Activated CD4-positive, CD25-positive, alpha-beta regulatory T cell treated with anti-CD3 and anti-CD28 coated beads, Interleukin-2, amount 50 U/mL, for 24 hours (primary cell): ENCODE data around the gene LIMCH1.
"Not testable (repeated sequence)": the region's sequence is repeated elsewhere in the genome, so short reads cannot be mapped to it uniquely, and the experiment has no call there.

Experiments used
- ATAC-seq, 2 donors: fragments of 150-1000 bp; cut with Tn5 transposase; one replicate each; pipeline ENCODE4 v1.10.0; 2021; ENCODE audit warnings: mild to moderate bottlenecking in 1 of 2, moderate library complexity in 1 of 2

Gene LIMCH1

GRCh38 chr4:41686893-41687292 is 148.9 kb downstream of the LIMCH1 start:
- no peak for ATAC-seq

GRCh38 chr4:41687971-41688370 is 150.0 kb downstream of the LIMCH1 start:
- ATAC-seq = no peak

- no peak for ATAC-seq
These were observed 154.9 kb downstream of the LIMCH1 start for GRCh38 chr4:41692717-41693345.

GRCh38 chr4:41693629-41694028 is 155.7 kb downstream of the LIMCH1 start:
- no peak for ATAC-seq

GRCh38 chr4:41696131-41696530 is 158.2 kb downstream of the LIMCH1 start:
- no peak for ATAC-seq

GRCh38 chr4:41696763-41697162 is 158.8 kb downstream of the LIMCH1 start:
- ATAC-seq = no peak

- no peak for ATAC-seq
These were observed 164.0 kb downstream of the LIMCH1 start for GRCh38 chr4:41701983-41702382.

- no peak for ATAC-seq
These were observed 164.8 kb downstream of the LIMCH1 start for GRCh38 chr4:41702770-41703169.

GRCh38 chr4:41703785-41704184 is 165.8 kb downstream of the LIMCH1 start:
- ATAC-seq = no peak

GRCh38 chr4:41709844-41710481 is 172.0 kb downstream of the LIMCH1 start:
- no peak for ATAC-seq

- ATAC-seq = not testable (repeated sequence)
These were observed 173.7 kb downstream of the LIMCH1 start for GRCh38 chr4:41711654-41712053.

- no peak for ATAC-seq
These were observed 174.5 kb downstream of the LIMCH1 start for GRCh38 chr4:41712425-41712824.

GRCh38 chr4:41713768-41714167 is 175.8 kb downstream of the LIMCH1 start:
- no peak for ATAC-seq

GRCh38 chr4:41714364-41715000 is 176.5 kb downstream of the LIMCH1 start:
- ATAC-seq = no peak

GRCh38 chr4:41715155-41715554 is 177.2 kb downstream of the LIMCH1 start:
- no peak for ATAC-seq

- ATAC-seq = no peak
These were observed 180.9 kb downstream of the LIMCH1 start for GRCh38 chr4:41718907-41719306.

GRCh38 chr4:41719417-41719816 is 181.5 kb downstream of the LIMCH1 start:
- ATAC-seq = no peak

- no peak for ATAC-seq
These were observed 184.2 kb downstream of the LIMCH1 start for GRCh38 chr4:41722181-41722580.

- no peak for ATAC-seq
These were observed 185.3 kb downstream of the LIMCH1 start for GRCh38 chr4:41723286-41723685.

GRCh38 chr4:41725254-41725653 is 187.3 kb downstream of the LIMCH1 start:
- ATAC-seq = no peak

GRCh38 chr4:41727861-41728572 is 190.1 kb downstream of the LIMCH1 start:
- ATAC-seq = no peak

- ATAC-seq = no peak
These were observed 190.6 kb downstream of the LIMCH1 start for GRCh38 chr4:41728573-41728913.

GRCh38 chr4:41731569-41732126 is 193.7 kb downstream of the LIMCH1 start:
- no peak for ATAC-seq
